ENCODE data around the gene PDYN. TPM values are rescaled to one million over a fixed set of nuclear protein-coding genes. Genes with fewer than 3 reads are reported as not detected.

Gene PDYN
- total and polyA plus RNA-seq, 9 of the 15 experiments (the other 6 are each of a cell fraction or from before 2014, with no cell fraction given) = not detected

- TF ChIP-seq ETV6 (IDR thresholded peaks at IDR 0.05; ENCODE audit: borderline replicate concordance in 1 of 2, low read depth in 2 of 2, low read length in 1 of 2) (no peak), ETV6 (CRISPR knock-in tag; IDR thresholded peaks at IDR 0.05; ENCODE audit: borderline replicate concordance) (no peak)
Observed at GRCh38 chr20:1942061-1942460, 51.8 kb downstream of the PDYN start (continued).

- Histone ChIP-seq H3K79me2 (ENCODE audit: control insufficient read depth, insufficient read depth, low read length) (no peaks in the 10 kb centered on the region), H3K4me2 (ENCODE audit: insufficient read depth, low read length) (no peak overlapping the region), H3K4me3 (no peak overlapping the region), H3K9me3 (replicated peaks; ENCODE audit: control insufficient read depth, insufficient read depth, low read depth, low read length) (no peaks in the 10 kb centered on the region), H3K9me1 (ENCODE audit: control insufficient read depth, insufficient read depth, low read length) (no peaks in the 10 kb centered on the region), H3K4me1 (replicated peaks in 1 of 2; ENCODE audit: control insufficient read depth in 2 of 2, insufficient read depth in 2 of 2, low read length in 2 of 2) (no peaks in the 10 kb centered on the region), H4K20me1 (replicated peaks; ENCODE audit: control insufficient read depth, insufficient read depth, low read length) (no peaks in the 10 kb centered on the region; the same call in 1 of the 2 replicates), H3K27me3 (ENCODE audit: control insufficient read depth in 2 of 2, insufficient read depth in 2 of 2, low read length in 2 of 2) (peaks cover 2 to 45% of the 10 kb centered on the region in 2 experiments; a peak in 3 of 5 replicates), H3K36me3 (ENCODE audit: control insufficient read depth, insufficient read depth, low read length) (no peaks in the 10 kb centered on the region), H3K9ac (ENCODE audit: insufficient read depth in 1 of 2, low read depth in 2 of 2, low read length in 2 of 2) (no peak overlapping the region), H2AFZ (ENCODE audit: low read depth, low read length) (no peak overlapping the region), H3K27ac (ENCODE audit: extremely low read depth, low read depth, low read length) (no peak overlapping the region)
- ATAC-seq = no peak
- CTCF ChIA-PET (ENCODE audit: low intra/inter-chr PET ratio) = no interaction called here
- intact Hi-C loops (cut with micrococcal nuclease) = no loop called here
- TF ChIP-seq ZNF561 (CRISPR knock-in tag; conservative IDR thresholded peaks at IDR 0.05) = no peak
- TF ChIP-seq POLR3A (IDR thresholded peaks at IDR 0.05; ENCODE audit: borderline replicate concordance, extremely low read depth, insufficient read depth, insufficient read length) = no peak
- no peak for TF ChIP-seq YY1 (IDR thresholded peaks at IDR 0.05; ENCODE audit: borderline replicate concordance in 1 of 3, control insufficient read depth in 1 of 3, extremely low read depth in 1 of 3, insufficient read depth in 3 of 3, insufficient read length in 1 of 3, insufficient replicate concordance in 2 of 3, low read depth in 1 of 3, low read length in 2 of 3)
- POLR2A ChIA-PET = no interaction called here
- no peak for DNase-seq (ENCODE audit: extremely low read depth in 1 of 4, low spot score in 3 of 4)
- 0% methylated on average over 8 of the region's 8 CpGs for WGBS (ENCODE audit: insufficient coverage, low coverage, missing lambda C conversion rate)
- no peak for FAIRE-seq
- in situ Hi-C loops (cut with MboI) = no loop called here
- BruUV-seq (replicated peaks) = no TSS peak
Observed at GRCh38 chr20:1941226-1941625, 52.6 kb downstream of the PDYN start.

Measured in K562 (cell line).